SU-DHL-6 (cell line): ENCODE measurements around the gene GINS1.

Experiments used
- H2AFZ ChIP-seq: fragments of 200-600 bp; sonication (generic); 2 replicates; pipeline ENCODE4 v1.6.1; 2014; ENCODE audit warnings: low read depth, mild to moderate bottlenecking, moderate library complexity, mixed read lengths, antibody characterized with exemption, low read length; ENCODE audit not compliant: severe bottlenecking
- H3F3A ChIP-seq: fragments of 200-600 bp; shearing (Covaris generic); 2 replicates; pipeline ENCODE4 v1.6.0; 2016; ENCODE audit warnings: antibody characterized with exemption, mild to moderate bottlenecking; ENCODE audit not compliant: insufficient read depth
- H3K27ac ChIP-seq: fragments of 200-600 bp; sonication (generic); 2 replicates; pipeline ENCODE4 v1.5.1; 2016; ENCODE audit warnings: low read depth, mild to moderate bottlenecking, low read length, moderate library complexity, mixed read lengths
- H3K27me3 ChIP-seq: fragments of 200-600 bp; sonication (generic), shearing (Covaris generic); 2 replicates; pipeline ENCODE4 v1.6.0; 2014; ENCODE audit warnings: mild to moderate bottlenecking, low read length
- H3K36me3 ChIP-seq: fragments of 200-600 bp; sonication (generic); 2 replicates; pipeline ENCODE4 v1.6.1; 2014; ENCODE audit warnings: mild to moderate bottlenecking, low read length, mixed read lengths
- H3K4me2 ChIP-seq: fragments of 300-600, 200-600 bp; shearing (Covaris generic), sonication (generic); 2 replicates; pipeline ENCODE4 v1.6.0; 2014; ENCODE audit warnings: low read length, low read depth, mild to moderate bottlenecking; ENCODE audit not compliant: poor library complexity, severe bottlenecking
- H3K4me3 ChIP-seq: fragments of 200-600 bp; sonication (generic); 2 replicates; pipeline ENCODE4 v1.5.1; 2014; ENCODE audit warnings: antibody characterized with exemption, low read length, mild to moderate bottlenecking, mixed read lengths; ENCODE audit not compliant: insufficient read depth, poor library complexity, severe bottlenecking
- H3K79me2 ChIP-seq: fragments of 200-600 bp; sonication (generic); 2 replicates; pipeline ENCODE4 v1.6.1; 2014; ENCODE audit warnings: mild to moderate bottlenecking, low read length, moderate library complexity; ENCODE audit not compliant: insufficient read depth
- H3K9ac ChIP-seq: fragments of 200-600 bp; sonication (generic); 2 replicates; pipeline ENCODE4 v1.7.0; 2014; ENCODE audit warnings: mild to moderate bottlenecking, low read length
- H3K9me2 ChIP-seq: fragments of 200-600 bp; sonication (generic); replicated peaks from 2 replicates; pipeline ENCODE4 v1.6.1; 2014; ENCODE audit warnings: low read length; ENCODE audit not compliant: insufficient read depth
- H3K9me3 ChIP-seq: fragments of 200-600 bp; sonication (generic); 2 replicates; pipeline ENCODE4 v1.6.1; 2014; ENCODE audit warnings: low read length, mixed read lengths; ENCODE audit not compliant: insufficient read depth
- H4K20me1 ChIP-seq: fragments of 200-600 bp; sonication (generic); 2 replicates; pipeline ENCODE4 v1.6.1; 2014; ENCODE audit warnings: low read depth, mild to moderate bottlenecking, antibody characterized with exemption, low read length, moderate library complexity, mixed read lengths
- EZH2phosphoT487 ChIP-seq: fragments of 200-600 bp; sonication (generic), shearing (Covaris generic); conservative IDR thresholded peaks from 2 replicates; pipeline ENCODE4 v1.6.1; 2018; ENCODE audit warnings: mild to moderate bottlenecking, antibody characterized with exemption, low read length, moderate library complexity, mixed read lengths
- TF ChIP-seq, protein P1 (sequence below): fragments of 200-600 bp; sonication (generic); IDR thresholded peaks from one replicate; pipeline ENCODE4 v1.5.1; 2017; ENCODE audit warnings: antibody characterized with exemption, mild to moderate bottlenecking, low read length, moderate library complexity; ENCODE audit not compliant: insufficient read depth, poor library complexity, severe bottlenecking

GINS1 gene

DNA sequence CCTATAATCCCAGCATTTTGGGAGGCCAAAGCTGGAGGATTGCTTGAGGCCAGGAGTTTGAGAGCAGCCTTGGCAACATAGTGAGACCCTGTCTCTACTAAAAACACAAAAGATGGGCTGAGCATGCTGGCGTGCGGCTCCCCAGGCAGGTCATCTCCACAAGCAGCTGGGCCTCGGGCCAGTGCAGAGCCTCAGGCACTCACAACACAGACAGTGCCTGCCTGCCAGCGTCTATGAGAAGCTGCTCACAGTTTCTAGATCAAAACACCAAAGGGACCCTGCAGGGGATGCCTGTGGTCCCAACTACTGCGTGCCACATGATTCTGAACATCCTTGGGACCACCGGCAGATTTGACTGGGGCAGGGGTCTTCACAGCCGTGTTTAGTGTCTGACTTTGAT is 59.4 kb downstream of the GINS1 start:
- Histone ChIP-seq H2AFZ (no peak overlapping the region), H3K79me2 (no peaks in the 10 kb centered on the region), H3K9me3 (no peaks in the 10 kb centered on the region), H4K20me1 (no peaks in the 10 kb centered on the region), H3F3A (no peaks in the 10 kb centered on the region), H3K9ac (no peak overlapping the region), H3K4me3 (no peak overlapping the region), H3K4me2 (no peak overlapping the region), H3K9me2 (no peaks in the 10 kb centered on the region), H3K27me3 (no peaks in the 10 kb centered on the region), H3K36me3 (no peaks in the 10 kb centered on the region), H3K27ac (no peak overlapping the region)
- TF ChIP-seq, protein P1, sequence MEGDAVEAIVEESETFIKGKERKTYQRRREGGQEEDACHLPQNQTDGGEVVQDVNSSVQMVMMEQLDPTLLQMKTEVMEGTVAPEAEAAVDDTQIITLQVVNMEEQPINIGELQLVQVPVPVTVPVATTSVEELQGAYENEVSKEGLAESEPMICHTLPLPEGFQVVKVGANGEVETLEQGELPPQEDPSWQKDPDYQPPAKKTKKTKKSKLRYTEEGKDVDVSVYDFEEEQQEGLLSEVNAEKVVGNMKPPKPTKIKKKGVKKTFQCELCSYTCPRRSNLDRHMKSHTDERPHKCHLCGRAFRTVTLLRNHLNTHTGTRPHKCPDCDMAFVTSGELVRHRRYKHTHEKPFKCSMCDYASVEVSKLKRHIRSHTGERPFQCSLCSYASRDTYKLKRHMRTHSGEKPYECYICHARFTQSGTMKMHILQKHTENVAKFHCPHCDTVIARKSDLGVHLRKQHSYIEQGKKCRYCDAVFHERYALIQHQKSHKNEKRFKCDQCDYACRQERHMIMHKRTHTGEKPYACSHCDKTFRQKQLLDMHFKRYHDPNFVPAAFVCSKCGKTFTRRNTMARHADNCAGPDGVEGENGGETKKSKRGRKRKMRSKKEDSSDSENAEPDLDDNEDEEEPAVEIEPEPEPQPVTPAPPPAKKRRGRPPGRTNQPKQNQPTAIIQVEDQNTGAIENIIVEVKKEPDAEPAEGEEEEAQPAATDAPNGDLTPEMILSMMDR, result no peak
- no peak for TF ChIP-seq EZH2phosphoT487

DNA sequence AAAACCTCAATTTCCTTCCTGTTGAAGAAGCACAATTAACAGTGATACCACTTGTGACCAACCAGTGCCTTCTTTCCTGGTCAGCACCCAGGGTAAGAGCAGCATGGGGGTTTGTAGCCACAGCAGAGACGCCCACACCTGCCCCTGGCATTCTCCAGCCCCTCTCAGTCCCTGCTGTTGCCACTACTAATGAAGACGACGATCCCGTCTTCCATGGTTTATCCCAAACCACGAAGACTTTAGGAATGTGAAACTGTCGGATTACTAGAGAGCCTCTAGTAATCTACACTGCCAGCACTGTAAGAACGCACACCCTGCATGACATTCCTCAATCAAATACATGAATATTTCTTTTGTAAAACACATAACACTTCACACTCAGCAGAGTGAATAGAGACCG is 60.0 kb downstream of the GINS1 start:
- H4K20me1 ChIP-seq, result no peaks in the 10 kb centered on the region
- TF ChIP-seq, protein P1, result no peak
- TF ChIP-seq EZH2phosphoT487, result no peak
- H3K27me3 ChIP-seq, result no peaks in the 10 kb centered on the region
- no peak overlapping the region for H3K4me3 ChIP-seq
- no peaks in the 10 kb centered on the region for H3K36me3 ChIP-seq
- no peaks in the 10 kb centered on the region for H3F3A ChIP-seq
- no peaks in the 10 kb centered on the region for H3K9me2 ChIP-seq
- no peak overlapping the region for H3K9ac ChIP-seq
- no peak overlapping the region for H2AFZ ChIP-seq
- no peak overlapping the region for H3K27ac ChIP-seq
- H3K4me2 ChIP-seq, result no peak overlapping the region
- no peaks in the 10 kb centered on the region for H3K79me2 ChIP-seq
- no peaks in the 10 kb centered on the region for H3K9me3 ChIP-seq

DNA sequence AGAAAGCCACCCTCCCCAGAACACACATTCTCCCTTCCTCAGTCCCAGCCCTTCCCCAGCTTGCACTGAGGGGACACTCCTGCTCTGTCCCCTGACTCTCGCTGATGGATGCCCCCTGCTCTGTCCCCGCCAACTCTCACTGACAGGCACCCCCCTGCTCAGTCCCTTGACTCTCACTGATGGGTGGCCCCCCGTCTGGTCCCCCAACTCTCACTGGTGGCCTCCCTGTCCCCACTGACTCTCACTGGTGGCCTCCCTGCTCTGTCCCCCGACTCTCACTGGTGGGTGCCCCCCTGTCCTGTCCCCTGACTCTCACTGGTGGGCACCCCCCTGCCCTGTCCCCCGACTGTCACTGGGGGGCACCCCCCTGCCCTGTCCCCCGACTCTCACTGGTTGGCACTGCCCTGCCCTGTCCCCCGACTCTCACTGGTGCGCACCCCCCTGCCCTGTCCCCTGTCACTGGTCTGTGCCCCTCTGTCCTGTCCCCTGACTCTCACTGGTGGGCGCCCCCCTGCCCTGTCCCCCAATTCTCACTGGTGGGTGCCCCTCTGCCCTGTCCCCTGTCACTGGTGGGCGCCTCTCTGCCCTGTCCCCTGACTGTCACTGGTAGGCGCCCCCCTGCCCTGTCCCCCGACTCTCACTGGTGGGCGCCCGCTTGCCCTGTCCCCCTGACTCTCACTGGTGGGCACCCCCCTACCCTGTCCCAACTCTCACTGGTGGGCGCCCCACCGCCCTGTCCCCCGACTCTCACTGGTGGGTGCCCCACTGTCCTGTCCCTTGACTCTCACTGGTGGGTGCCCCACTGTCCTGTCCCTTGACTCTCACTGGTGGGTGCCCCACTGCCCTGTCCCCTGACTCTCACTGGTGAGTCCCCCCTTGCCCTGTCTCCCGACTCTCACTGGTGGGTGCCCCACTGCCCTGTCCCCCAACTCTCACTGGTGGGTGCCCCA is 60.9 kb downstream of the GINS1 start:
- Histone ChIP-seq H3K36me3 (no peaks in the 10 kb centered on the region), H3K27me3 (no peaks in the 10 kb centered on the region), H4K20me1 (no peaks in the 10 kb centered on the region), H3K9me2 (no peaks in the 10 kb centered on the region), H2AFZ (no peak overlapping the region), H3F3A (no peaks in the 10 kb centered on the region), H3K27ac (no peak overlapping the region), H3K9ac (no peak overlapping the region), H3K79me2 (no peaks in the 10 kb centered on the region), H3K4me2 (no peak overlapping the region), H3K4me3 (no peak overlapping the region), H3K9me3 (no peaks in the 10 kb centered on the region)
- TF ChIP-seq EZH2phosphoT487, result no peak
- TF ChIP-seq, protein P1, result no peak
